ENCODE measurements around the gene PTGES2. TPM values are rescaled to one million over a fixed set of nuclear protein-coding genes. Genes with fewer than 3 reads are reported as not detected.

PTGES2 gene
- total and polyA plus RNA-seq, 9 of the 15 experiments (the other 6 are each of a cell fraction or from before 2014, with no cell fraction given), result 2.4 to 196 (median 90.1) TPM

GRCh38 chr9:128159522-128159783, 31.9 kb upstream of the PTGES2 start (continued):
- TF ChIP-seq ZNF143 (CRISPR knock-in tag; IDR thresholded peaks at IDR 0.05) (no peak), CBX5 (IDR thresholded peaks at IDR 0.05; ENCODE audit: borderline replicate concordance, low read depth) (no peak), HEY1 (CRISPR knock-in tag; IDR thresholded peaks at IDR 0.05; ENCODE audit: borderline replicate concordance) (no peak), ZNF224 (CRISPR knock-in tag; IDR thresholded peaks at IDR 0.05) (no peak), ZBTB1 (CRISPR knock-in tag; IDR thresholded peaks at IDR 0.05; ENCODE audit: borderline replicate concordance, low read depth) (no peak), ZNF586 (CRISPR knock-in tag; conservative IDR thresholded peaks at IDR 0.05) (0 out of 2 replicates have a peak, but pooled peaks have one; percentile 3), SMARCE1 (IDR thresholded peaks at IDR 0.05) (no peak), CC2D1A (IDR thresholded peaks at IDR 0.05) (peak; percentile 72; the same call in 1 of the 2 replicates), SMARCB1 (IDR thresholded peaks at IDR 0.05; ENCODE audit: insufficient read length, low read depth) (peak; percentile 53)
- TF ChIP-seq, protein P1, sequence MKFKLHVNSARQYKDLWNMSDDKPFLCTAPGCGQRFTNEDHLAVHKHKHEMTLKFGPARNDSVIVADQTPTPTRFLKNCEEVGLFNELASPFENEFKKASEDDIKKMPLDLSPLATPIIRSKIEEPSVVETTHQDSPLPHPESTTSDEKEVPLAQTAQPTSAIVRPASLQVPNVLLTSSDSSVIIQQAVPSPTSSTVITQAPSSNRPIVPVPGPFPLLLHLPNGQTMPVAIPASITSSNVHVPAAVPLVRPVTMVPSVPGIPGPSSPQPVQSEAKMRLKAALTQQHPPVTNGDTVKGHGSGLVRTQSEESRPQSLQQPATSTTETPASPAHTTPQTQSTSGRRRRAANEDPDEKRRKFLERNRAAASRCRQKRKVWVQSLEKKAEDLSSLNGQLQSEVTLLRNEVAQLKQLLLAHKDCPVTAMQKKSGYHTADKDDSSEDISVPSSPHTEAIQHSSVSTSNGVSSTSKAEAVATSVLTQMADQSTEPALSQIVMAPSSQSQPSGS (CRISPR knock-in tag; IDR thresholded peaks at IDR 0.05), result no peak
- TF ChIP-seq, protein P2, sequence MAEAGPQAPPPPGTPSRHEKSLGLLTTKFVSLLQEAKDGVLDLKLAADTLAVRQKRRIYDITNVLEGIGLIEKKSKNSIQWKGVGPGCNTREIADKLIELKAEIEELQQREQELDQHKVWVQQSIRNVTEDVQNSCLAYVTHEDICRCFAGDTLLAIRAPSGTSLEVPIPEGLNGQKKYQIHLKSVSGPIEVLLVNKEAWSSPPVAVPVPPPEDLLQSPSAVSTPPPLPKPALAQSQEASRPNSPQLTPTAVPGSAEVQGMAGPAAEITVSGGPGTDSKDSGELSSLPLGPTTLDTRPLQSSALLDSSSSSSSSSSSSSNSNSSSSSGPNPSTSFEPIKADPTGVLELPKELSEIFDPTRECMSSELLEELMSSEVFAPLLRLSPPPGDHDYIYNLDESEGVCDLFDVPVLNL (CRISPR knock-in tag; IDR thresholded peaks at IDR 0.05; ENCODE audit: low read depth), result no peak
- TF ChIP-seq, protein P3, sequence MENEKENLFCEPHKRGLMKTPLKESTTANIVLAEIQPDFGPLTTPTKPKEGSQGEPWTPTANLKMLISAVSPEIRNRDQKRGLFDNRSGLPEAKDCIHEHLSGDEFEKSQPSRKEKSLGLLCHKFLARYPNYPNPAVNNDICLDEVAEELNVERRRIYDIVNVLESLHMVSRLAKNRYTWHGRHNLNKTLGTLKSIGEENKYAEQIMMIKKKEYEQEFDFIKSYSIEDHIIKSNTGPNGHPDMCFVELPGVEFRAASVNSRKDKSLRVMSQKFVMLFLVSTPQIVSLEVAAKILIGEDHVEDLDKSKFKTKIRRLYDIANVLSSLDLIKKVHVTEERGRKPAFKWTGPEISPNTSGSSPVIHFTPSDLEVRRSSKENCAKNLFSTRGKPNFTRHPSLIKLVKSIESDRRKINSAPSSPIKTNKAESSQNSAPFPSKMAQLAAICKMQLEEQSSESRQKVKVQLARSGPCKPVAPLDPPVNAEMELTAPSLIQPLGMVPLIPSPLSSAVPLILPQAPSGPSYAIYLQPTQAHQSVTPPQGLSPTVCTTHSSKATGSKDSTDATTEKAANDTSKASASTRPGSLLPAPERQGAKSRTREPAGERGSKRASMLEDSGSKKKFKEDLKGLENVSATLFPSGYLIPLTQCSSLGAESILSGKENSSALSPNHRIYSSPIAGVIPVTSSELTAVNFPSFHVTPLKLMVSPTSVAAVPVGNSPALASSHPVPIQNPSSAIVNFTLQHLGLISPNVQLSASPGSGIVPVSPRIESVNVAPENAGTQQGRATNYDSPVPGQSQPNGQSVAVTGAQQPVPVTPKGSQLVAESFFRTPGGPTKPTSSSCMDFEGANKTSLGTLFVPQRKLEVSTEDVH (IDR thresholded peaks at IDR 0.05; ENCODE audit: low read depth, partially characterized antibody), result no peak
- TF ChIP-seq, protein P4, sequence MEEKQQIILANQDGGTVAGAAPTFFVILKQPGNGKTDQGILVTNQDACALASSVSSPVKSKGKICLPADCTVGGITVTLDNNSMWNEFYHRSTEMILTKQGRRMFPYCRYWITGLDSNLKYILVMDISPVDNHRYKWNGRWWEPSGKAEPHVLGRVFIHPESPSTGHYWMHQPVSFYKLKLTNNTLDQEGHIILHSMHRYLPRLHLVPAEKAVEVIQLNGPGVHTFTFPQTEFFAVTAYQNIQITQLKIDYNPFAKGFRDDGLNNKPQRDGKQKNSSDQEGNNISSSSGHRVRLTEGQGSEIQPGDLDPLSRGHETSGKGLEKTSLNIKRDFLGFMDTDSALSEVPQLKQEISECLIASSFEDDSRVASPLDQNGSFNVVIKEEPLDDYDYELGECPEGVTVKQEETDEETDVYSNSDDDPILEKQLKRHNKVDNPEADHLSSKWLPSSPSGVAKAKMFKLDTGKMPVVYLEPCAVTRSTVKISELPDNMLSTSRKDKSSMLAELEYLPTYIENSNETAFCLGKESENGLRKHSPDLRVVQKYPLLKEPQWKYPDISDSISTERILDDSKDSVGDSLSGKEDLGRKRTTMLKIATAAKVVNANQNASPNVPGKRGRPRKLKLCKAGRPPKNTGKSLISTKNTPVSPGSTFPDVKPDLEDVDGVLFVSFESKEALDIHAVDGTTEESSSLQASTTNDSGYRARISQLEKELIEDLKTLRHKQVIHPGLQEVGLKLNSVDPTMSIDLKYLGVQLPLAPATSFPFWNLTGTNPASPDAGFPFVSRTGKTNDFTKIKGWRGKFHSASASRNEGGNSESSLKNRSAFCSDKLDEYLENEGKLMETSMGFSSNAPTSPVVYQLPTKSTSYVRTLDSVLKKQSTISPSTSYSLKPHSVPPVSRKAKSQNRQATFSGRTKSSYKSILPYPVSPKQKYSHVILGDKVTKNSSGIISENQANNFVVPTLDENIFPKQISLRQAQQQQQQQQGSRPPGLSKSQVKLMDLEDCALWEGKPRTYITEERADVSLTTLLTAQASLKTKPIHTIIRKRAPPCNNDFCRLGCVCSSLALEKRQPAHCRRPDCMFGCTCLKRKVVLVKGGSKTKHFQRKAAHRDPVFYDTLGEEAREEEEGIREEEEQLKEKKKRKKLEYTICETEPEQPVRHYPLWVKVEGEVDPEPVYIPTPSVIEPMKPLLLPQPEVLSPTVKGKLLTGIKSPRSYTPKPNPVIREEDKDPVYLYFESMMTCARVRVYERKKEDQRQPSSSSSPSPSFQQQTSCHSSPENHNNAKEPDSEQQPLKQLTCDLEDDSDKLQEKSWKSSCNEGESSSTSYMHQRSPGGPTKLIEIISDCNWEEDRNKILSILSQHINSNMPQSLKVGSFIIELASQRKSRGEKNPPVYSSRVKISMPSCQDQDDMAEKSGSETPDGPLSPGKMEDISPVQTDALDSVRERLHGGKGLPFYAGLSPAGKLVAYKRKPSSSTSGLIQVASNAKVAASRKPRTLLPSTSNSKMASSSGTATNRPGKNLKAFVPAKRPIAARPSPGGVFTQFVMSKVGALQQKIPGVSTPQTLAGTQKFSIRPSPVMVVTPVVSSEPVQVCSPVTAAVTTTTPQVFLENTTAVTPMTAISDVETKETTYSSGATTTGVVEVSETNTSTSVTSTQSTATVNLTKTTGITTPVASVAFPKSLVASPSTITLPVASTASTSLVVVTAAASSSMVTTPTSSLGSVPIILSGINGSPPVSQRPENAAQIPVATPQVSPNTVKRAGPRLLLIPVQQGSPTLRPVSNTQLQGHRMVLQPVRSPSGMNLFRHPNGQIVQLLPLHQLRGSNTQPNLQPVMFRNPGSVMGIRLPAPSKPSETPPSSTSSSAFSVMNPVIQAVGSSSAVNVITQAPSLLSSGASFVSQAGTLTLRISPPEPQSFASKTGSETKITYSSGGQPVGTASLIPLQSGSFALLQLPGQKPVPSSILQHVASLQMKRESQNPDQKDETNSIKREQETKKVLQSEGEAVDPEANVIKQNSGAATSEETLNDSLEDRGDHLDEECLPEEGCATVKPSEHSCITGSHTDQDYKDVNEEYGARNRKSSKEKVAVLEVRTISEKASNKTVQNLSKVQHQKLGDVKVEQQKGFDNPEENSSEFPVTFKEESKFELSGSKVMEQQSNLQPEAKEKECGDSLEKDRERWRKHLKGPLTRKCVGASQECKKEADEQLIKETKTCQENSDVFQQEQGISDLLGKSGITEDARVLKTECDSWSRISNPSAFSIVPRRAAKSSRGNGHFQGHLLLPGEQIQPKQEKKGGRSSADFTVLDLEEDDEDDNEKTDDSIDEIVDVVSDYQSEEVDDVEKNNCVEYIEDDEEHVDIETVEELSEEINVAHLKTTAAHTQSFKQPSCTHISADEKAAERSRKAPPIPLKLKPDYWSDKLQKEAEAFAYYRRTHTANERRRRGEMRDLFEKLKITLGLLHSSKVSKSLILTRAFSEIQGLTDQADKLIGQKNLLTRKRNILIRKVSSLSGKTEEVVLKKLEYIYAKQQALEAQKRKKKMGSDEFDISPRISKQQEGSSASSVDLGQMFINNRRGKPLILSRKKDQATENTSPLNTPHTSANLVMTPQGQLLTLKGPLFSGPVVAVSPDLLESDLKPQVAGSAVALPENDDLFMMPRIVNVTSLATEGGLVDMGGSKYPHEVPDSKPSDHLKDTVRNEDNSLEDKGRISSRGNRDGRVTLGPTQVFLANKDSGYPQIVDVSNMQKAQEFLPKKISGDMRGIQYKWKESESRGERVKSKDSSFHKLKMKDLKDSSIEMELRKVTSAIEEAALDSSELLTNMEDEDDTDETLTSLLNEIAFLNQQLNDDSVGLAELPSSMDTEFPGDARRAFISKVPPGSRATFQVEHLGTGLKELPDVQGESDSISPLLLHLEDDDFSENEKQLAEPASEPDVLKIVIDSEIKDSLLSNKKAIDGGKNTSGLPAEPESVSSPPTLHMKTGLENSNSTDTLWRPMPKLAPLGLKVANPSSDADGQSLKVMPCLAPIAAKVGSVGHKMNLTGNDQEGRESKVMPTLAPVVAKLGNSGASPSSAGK (IDR thresholded peaks at IDR 0.05), result no peak
